HepG2 (cell line): ENCODE data around the gene SAMD14. TPM values are rescaled to one million over a fixed set of nuclear protein-coding genes. Genes with fewer than 3 reads are reported as not detected.
A peak's percentile ranks its signal among the peaks of the same experiment; 100 is the strongest.

Source experiments
- EHMT2 ChIP-seq: fragments of 200-600 bp; sonication (generic); IDR thresholded peaks from 2 replicates; pipeline ENCODE4 v1.7.0; 2017; ENCODE audit warnings: antibody characterized with exemption, low read depth, low read length, borderline replicate concordance
- HOMEZ ChIP-seq: IDR thresholded peaks from 2 replicates; pipeline ENCODE4 v1.6.1; 2016; ENCODE audit warnings: low read depth
- JUND ChIP-seq: sonication (generic); formaldehyde crosslinking; IDR thresholded peaks from 2 replicates; pipeline ENCODE4 v1.8.0; 2022; ENCODE audit warnings: mild to moderate bottlenecking, missing genetic modification reagents
- MBNL3 ChIP-seq: fragments of 250-450 bp; sonication (Bioruptor Pico); conservative IDR thresholded peaks from 2 replicates; pipeline ENCODE4 v1.8.0; 2022; ENCODE audit warnings: mild to moderate bottlenecking, inconsistent platforms
- NR2C2 ChIP-seq: sonication (generic); formaldehyde crosslinking; IDR thresholded peaks from 2 replicates; pipeline ENCODE4 v1.4.0; 2020; ENCODE audit warnings: missing genetic modification reagents, mild to moderate bottlenecking, moderate library complexity, borderline replicate concordance
- SAFB2 ChIP-seq: sonication (generic); formaldehyde crosslinking; IDR thresholded peaks from 2 replicates; pipeline ENCODE4 v1.5.1; 2020; ENCODE audit warnings: missing genetic modification reagents, low read depth, mild to moderate bottlenecking, borderline replicate concordance
- SPEN ChIP-seq: sonication (generic); formaldehyde crosslinking; IDR thresholded peaks from 2 replicates; pipeline ENCODE4 v1.5.1; 2020; ENCODE audit warnings: low read depth, mild to moderate bottlenecking, missing genetic modification reagents
- TBP ChIP-seq: sonication (generic); formaldehyde crosslinking; IDR thresholded peaks from 2 replicates; pipeline ENCODE4 v1.5.0; 2020; ENCODE audit warnings: missing genetic modification reagents
- ZBTB33 ChIP-seq: sonication (generic); formaldehyde crosslinking; IDR thresholded peaks from 2 replicates; pipeline ENCODE4 v1.4.0; 2020; ENCODE audit warnings: missing genetic modification reagents
- ZNF274 ChIP-seq: sonication (generic); formaldehyde crosslinking; IDR thresholded peaks from 2 replicates; pipeline ENCODE4 v1.5.1; 2020; ENCODE audit warnings: mild to moderate bottlenecking, missing genetic modification reagents
- ZNF44 ChIP-seq: sonication (generic); formaldehyde crosslinking; IDR thresholded peaks from 2 replicates; pipeline ENCODE4 v1.5.1; 2020; ENCODE audit warnings: mild to moderate bottlenecking, missing genetic modification reagents
- ZNF510 ChIP-seq: sonication (generic); formaldehyde crosslinking; IDR thresholded peaks from 2 replicates; pipeline ENCODE4 v1.4.0; 2020; ENCODE audit warnings: low read depth, mild to moderate bottlenecking, missing genetic modification reagents
- ZNF563 ChIP-seq: sonication (generic); formaldehyde crosslinking; IDR thresholded peaks from 2 replicates; pipeline ENCODE4 v1.8.0; 2022; ENCODE audit warnings: mild to moderate bottlenecking, moderate library complexity, missing genetic modification reagents
- polyA plus RNA-seq, 8 experiments: library from polyadenylated mRNA; depleted of rRNA in 3 of 8; stranded (reverse) in 7 of 8; unstranded in 1 of 8; fragments of >200 nt; fragmentation: Illumina TruSeq in 4 of 8; extraction: Trizol in 4 of 8; gene quantifications; 2 replicates each; pipeline versions ENCODE4 v1.2.1 to v1.2.3, GENCODE V29; 2011 to 2016; ENCODE audit warnings: low read depth in 4 of 8, missing spikeins in 1 of 8, mixed read lengths in 1 of 8; ENCODE audit not compliant: insufficient read depth in 1 of 8
- total RNA-seq, 5 experiments: library from RNA; depleted of rRNA; stranded (reverse); fragments of >200 nt; fragmentation: Illumina TruSeq; extraction: Trizol; gene quantifications; 2 replicates each; pipeline ENCODE4 v1.2.3, GENCODE V29; 2016; ENCODE audit warnings: low read depth in 1 of 5
- TF ChIP-seq, protein P1 (sequence below): sonication (generic); formaldehyde crosslinking; IDR thresholded peaks from 2 replicates; pipeline ENCODE4 v1.4.0; 2020; ENCODE audit warnings: missing genetic modification reagents
- TF ChIP-seq, protein P2 (sequence below): sonication (generic); formaldehyde crosslinking; IDR thresholded peaks from 2 replicates; pipeline ENCODE4 v1.9.0; 2021; ENCODE audit warnings: missing genetic modification reagents, borderline replicate concordance
- TF ChIP-seq, protein P3 (sequence below): sonication (generic); formaldehyde crosslinking; IDR thresholded peaks from 2 replicates; pipeline ENCODE4 v1.5.0; 2020; ENCODE audit warnings: mild to moderate bottlenecking, missing genetic modification reagents

Gene SAMD14
- total and polyA plus RNA-seq, 2 of the 13 experiments (the other 11 are each of a cell fraction or from before 2014, with no cell fraction given): 0.07 to 0.22 TPM

- TF ChIP-seq JUND (CRISPR knock-in tag) (peak; percentile 7; the same call in 1 of the 2 replicates), ZBTB33 (no peak), HOMEZ (CRISPR knock-in tag) (peak; percentile 46; the same call in 1 of the 2 replicates), SAFB2 (CRISPR knock-in tag) (peak; percentile 83; the same call in 1 of the 2 replicates), NR2C2 (peak; percentile 65), TBP (CRISPR knock-in tag) (no peak), ZNF510 (CRISPR knock-in tag) (0 out of 2 replicates have a peak, but pooled peaks have one; percentile 31), EHMT2 (no peak), SPEN (CRISPR knock-in tag) (peak; percentile 85), MBNL3 (CRISPR knock-in tag) (no peak), ZNF274 (CRISPR knock-in tag) (0 out of 2 replicates have a peak, but pooled peaks have one; percentile 51), ZNF44 (peak; percentile 78; the same call in 1 of the 2 replicates), ZNF563 (CRISPR knock-in tag) (no peak; the same call in 1 of the 2 replicates)
- TF ChIP-seq, protein P1, sequence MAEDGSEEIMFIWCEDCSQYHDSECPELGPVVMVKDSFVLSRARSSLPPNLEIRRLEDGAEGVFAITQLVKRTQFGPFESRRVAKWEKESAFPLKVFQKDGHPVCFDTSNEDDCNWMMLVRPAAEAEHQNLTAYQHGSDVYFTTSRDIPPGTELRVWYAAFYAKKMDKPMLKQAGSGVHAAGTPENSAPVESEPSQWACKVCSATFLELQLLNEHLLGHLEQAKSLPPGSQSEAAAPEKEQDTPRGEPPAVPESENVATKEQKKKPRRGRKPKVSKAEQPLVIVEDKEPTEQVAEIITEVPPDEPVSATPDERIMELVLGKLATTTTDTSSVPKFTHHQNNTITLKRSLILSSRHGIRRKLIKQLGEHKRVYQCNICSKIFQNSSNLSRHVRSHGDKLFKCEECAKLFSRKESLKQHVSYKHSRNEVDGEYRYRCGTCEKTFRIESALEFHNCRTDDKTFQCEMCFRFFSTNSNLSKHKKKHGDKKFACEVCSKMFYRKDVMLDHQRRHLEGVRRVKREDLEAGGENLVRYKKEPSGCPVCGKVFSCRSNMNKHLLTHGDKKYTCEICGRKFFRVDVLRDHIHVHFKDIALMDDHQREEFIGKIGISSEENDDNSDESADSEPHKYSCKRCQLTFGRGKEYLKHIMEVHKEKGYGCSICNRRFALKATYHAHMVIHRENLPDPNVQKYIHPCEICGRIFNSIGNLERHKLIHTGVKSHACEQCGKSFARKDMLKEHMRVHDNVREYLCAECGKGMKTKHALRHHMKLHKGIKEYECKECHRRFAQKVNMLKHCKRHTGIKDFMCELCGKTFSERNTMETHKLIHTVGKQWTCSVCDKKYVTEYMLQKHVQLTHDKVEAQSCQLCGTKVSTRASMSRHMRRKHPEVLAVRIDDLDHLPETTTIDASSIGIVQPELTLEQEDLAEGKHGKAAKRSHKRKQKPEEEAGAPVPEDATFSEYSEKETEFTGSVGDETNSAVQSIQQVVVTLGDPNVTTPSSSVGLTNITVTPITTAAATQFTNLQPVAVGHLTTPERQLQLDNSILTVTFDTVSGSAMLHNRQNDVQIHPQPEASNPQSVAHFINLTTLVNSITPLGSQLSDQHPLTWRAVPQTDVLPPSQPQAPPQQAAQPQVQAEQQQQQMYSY (CRISPR knock-in tag): peak; percentile 58
- TF ChIP-seq, protein P2, sequence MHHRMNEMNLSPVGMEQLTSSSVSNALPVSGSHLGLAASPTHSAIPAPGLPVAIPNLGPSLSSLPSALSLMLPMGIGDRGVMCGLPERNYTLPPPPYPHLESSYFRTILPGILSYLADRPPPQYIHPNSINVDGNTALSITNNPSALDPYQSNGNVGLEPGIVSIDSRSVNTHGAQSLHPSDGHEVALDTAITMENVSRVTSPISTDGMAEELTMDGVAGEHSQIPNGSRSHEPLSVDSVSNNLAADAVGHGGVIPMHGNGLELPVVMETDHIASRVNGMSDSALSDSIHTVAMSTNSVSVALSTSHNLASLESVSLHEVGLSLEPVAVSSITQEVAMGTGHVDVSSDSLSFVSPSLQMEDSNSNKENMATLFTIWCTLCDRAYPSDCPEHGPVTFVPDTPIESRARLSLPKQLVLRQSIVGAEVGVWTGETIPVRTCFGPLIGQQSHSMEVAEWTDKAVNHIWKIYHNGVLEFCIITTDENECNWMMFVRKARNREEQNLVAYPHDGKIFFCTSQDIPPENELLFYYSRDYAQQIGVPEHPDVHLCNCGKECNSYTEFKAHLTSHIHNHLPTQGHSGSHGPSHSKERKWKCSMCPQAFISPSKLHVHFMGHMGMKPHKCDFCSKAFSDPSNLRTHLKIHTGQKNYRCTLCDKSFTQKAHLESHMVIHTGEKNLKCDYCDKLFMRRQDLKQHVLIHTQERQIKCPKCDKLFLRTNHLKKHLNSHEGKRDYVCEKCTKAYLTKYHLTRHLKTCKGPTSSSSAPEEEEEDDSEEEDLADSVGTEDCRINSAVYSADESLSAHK (CRISPR knock-in tag): no peak
- TF ChIP-seq, protein P3, sequence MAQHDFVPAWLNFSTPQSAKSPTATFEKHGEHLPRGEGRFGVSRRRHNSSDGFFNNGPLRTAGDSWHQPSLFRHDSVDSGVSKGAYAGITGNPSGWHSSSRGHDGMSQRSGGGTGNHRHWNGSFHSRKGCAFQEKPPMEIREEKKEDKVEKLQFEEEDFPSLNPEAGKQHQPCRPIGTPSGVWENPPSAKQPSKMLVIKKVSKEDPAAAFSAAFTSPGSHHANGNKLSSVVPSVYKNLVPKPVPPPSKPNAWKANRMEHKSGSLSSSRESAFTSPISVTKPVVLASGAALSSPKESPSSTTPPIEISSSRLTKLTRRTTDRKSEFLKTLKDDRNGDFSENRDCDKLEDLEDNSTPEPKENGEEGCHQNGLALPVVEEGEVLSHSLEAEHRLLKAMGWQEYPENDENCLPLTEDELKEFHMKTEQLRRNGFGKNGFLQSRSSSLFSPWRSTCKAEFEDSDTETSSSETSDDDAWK (CRISPR knock-in tag): no peak
Observed at GRCh38 chr17:50094753-50095619, 35.0 kb downstream of the SAMD14 start, which contains the start of gene PDK2 (continued).
